B cell (primary cell): ENCODE measurements around the gene TOLLIP. TPM values are rescaled to one million over a fixed set of nuclear protein-coding genes. Genes with fewer than 3 reads are reported as not detected.

ENCODE experiments used
- ATAC-seq: fragments of 200-7000 bp; cut with Tn5 transposase; one replicate; pipeline ENCODE4 v1.10.0; 2021; ENCODE audit warnings: low read depth, mild to moderate bottlenecking, moderate number of reproducible peaks, moderate library complexity
- CTCF ChIA-PET: fragments of 350-600 bp; sonication (Branson Sonifier 250); formaldehyde crosslinking; loops from one replicate; lab custom pipeline; 2021; ENCODE audit warnings: antibody characterized with exemption, inconsistent platforms; lab: Charles Lee
- POLR2A ChIA-PET: fragments of 350-600 bp; sonication (Branson Sonifier 250); formaldehyde crosslinking; loops from one replicate; lab custom pipeline; 2021; ENCODE audit warnings: antibody characterized with exemption; lab: Charles Lee
- DNase-seq: peaks from one replicate; pipeline ENCODE4 v3.0.0; 2013
- H2AFZ ChIP-seq: 2 replicates; pipeline ENCODE4 v1.6.1; 2012; ENCODE audit warnings: mild to moderate bottlenecking, low read depth, low read length; ENCODE audit not compliant: insufficient read depth, poor library complexity, severe bottlenecking
- H3K27ac ChIP-seq, 2 donors: 1 replicate in 1 of 2; 2 replicates in 1 of 2; pipeline ENCODE4 v1.5.1; 2012 to 2013; ENCODE audit warnings: low read length in 2 of 2, mild to moderate bottlenecking in 2 of 2, moderate library complexity in 1 of 2
- H3K27me3 ChIP-seq, 4 experiments: fragments of 200-600 bp in 1 of 4; sonication (generic) in 1 of 4; replicated peaks in 1 of 4; 1 replicate in 2 of 4; 2 replicates in 2 of 4; pipeline versions ENCODE4 v1.6.1 to v1.7.0; 2013 to 2016; ENCODE audit warnings: low read length in 3 of 4, mild to moderate bottlenecking in 2 of 4, mixed read lengths in 1 of 4, moderate library complexity in 1 of 4; ENCODE audit not compliant: insufficient read depth in 4 of 4, control insufficient read depth in 3 of 4; ENCODE audit errors: control extremely low read depth in 1 of 4
- H3K36me3 ChIP-seq, 2 experiments: replicated peaks in 1 of 2; 1 replicate in 1 of 2; 2 replicates in 1 of 2; pipeline versions ENCODE4 v1.6.1 to v1.7.1; 2013; ENCODE audit warnings: low read length in 1 of 2; ENCODE audit not compliant: insufficient read depth in 2 of 2, control insufficient read depth in 1 of 2; ENCODE audit errors: control extremely low read depth in 1 of 2, extremely low read depth in 1 of 2
- H3K4me1 ChIP-seq, 2 donors: fragments of 200-600 bp in 1 of 2; sonication (generic) in 1 of 2; 1 replicate in 1 of 2; 2 replicates in 1 of 2; pipeline versions ENCODE4 v1.5.1 to v1.6.1; 2013 to 2017; ENCODE audit warnings: low read length in 2 of 2; ENCODE audit not compliant: control insufficient read depth in 2 of 2, insufficient read depth in 2 of 2
- H3K4me2 ChIP-seq: replicated peaks from 2 replicates; pipeline ENCODE3; 2012; ENCODE audit warnings: mild to moderate bottlenecking, low read depth, low read length; ENCODE audit not compliant: poor library complexity, severe bottlenecking
- H3K4me3 ChIP-seq, 5 experiments: fragments of 200-600 bp in 1 of 5; sonication (generic) in 1 of 5; 1 replicate in 3 of 5; 2 replicates in 2 of 5; pipeline versions ENCODE4 v1.5.1 to v1.7.0; 2011 to 2016; ENCODE audit warnings: low read length in 4 of 5, mild to moderate bottlenecking in 4 of 5, low read depth in 2 of 5, control low read depth in 1 of 5, moderate library complexity in 1 of 5; ENCODE audit not compliant: insufficient read depth in 1 of 5; ENCODE audit errors: control extremely low read depth in 1 of 5, extremely low read depth in 1 of 5
- H3K79me2 ChIP-seq: fragments of 200-600 bp; sonication (generic); one replicate; pipeline ENCODE4 v1.6.0; 2016; ENCODE audit warnings: low read length; ENCODE audit not compliant: control insufficient read depth, insufficient read depth
- H3K9ac ChIP-seq: fragments of 200-600 bp; sonication (generic); 2 replicates; pipeline ENCODE4 v1.6.1; 2017; ENCODE audit warnings: mild to moderate bottlenecking, low read length, moderate library complexity
- H3K9me3 ChIP-seq, 3 donors: one replicate each; pipeline versions ENCODE4 v1.6.1 to v1.7.1; 2013; ENCODE audit warnings: low read length in 2 of 3; ENCODE audit not compliant: control insufficient read depth in 2 of 3, insufficient read depth in 1 of 3; ENCODE audit errors: control extremely low read depth in 1 of 3
- H4K20me1 ChIP-seq: 2 replicates; pipeline ENCODE4 v1.6.0; 2012; ENCODE audit warnings: mild to moderate bottlenecking, low read length; ENCODE audit not compliant: insufficient read depth, control insufficient read depth, poor library complexity, severe bottlenecking
- H3K27ac Mint-ChIP-seq: one replicate; pipeline ENCODE4 v1.8.0; 2021; ENCODE audit warnings: mixed read lengths
- H3K27me3 Mint-ChIP-seq: one replicate; pipeline ENCODE4 v1.8.0; 2021; ENCODE audit warnings: mixed read lengths
- H3K4me1 Mint-ChIP-seq: one replicate; pipeline ENCODE4 v1.8.0; 2021; ENCODE audit warnings: mixed read lengths
- H3K4me3 Mint-ChIP-seq: one replicate; pipeline ENCODE4 v1.8.0; 2021; ENCODE audit warnings: mixed read lengths
- H3K9me3 Mint-ChIP-seq: one replicate; pipeline ENCODE4 v1.8.0; 2022; ENCODE audit warnings: mixed read lengths; ENCODE audit not compliant: insufficient read depth
- EZH2 ChIP-seq: IDR thresholded peaks from 2 replicates; pipeline ENCODE4 v1.6.1; 2012; ENCODE audit warnings: borderline replicate concordance, low read depth, mild to moderate bottlenecking, moderate library complexity, low read length; ENCODE audit not compliant: insufficient read depth, poor library complexity, severe bottlenecking
- whole genome bisulfite sequencing: methylation state at CpG from one replicate; pipeline ENCODE4 v1.1.5; 2013; ENCODE audit warnings: missing lambda C conversion rate; ENCODE audit not compliant: insufficient coverage; 5-methylcytosine and 5-hydroxymethylcytosine counted together
- intact Hi-C: fragments of 100-400 bp; cut with micrococcal nuclease; formaldehyde crosslinking; loops from one replicate; pipeline ENCODE4 v1.10.0; 2022
- polyA plus RNA-seq: library from polyadenylated mRNA; depleted of rRNA; stranded (reverse); fragments of >200 nt; gene quantifications from 2 replicates; pipeline ENCODE4 v1.2.3, GENCODE V29; 2012
- total RNA-seq, 2 donors: library from RNA; stranded (reverse); fragments of 120-200 nt in 1 of 2; gene quantifications; 1 replicate in 1 of 2; 2 replicates in 1 of 2; pipeline versions ENCODE4 v1.2.3 to v1.2.4, GENCODE V29; 2013 to 2022
- TF ChIP-seq, protein P1 (sequence below): fragments of 200-600 bp; IDR thresholded peaks from one replicate; pipeline ENCODE4 v1.8.0; 2022; ENCODE audit warnings: antibody characterized with exemption, mild to moderate bottlenecking

The TOLLIP gene
- total and polyA plus RNA-seq, 2 donors (not counting 1 experiment from before 2014, with no cell fraction given), result 34.7 to 52.5 TPM

DNA sequence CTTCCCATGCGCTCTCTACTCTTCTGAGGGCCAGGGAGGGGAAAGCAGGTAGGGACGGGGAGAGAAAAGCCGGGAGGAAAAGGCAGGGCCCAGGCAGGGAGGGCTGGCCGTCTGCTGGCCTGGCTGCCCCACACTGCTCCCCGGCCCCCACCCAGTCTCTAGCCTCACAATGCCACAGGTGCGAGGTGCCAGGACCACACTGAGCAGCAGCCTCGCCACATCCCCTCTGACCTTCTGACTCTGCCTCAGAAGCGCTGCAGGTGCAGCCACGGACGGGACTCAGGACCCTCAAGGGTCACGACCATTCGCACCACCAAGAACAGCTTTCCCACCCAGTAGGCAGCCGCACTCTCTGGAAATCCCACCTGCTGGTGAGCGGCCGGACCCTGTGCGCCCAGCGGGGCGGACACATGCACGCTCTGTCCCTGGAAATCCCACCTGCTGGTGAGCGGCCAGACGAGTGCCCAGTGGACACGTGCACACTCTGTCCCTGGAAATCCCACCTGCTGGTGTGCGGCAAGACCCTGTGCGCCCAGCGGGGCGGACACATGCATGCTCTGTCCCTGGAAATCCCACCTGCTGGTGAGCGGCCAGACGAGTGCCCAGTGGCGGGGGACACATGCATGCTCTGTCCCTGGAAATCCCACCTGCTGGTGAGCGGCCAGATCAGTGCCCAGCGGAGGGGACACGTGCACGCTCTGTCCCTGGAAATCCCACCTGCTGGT, 20.1 kb downstream of the TOLLIP start:
- H3K27me3 Mint-ChIP-seq, result no peaks in the 10 kb centered on the region
- no peaks in the 10 kb centered on the region for H3K9me3 ChIP-seq
- peaks cover 61% of the 10 kb centered on the region for H4K20me1 ChIP-seq
- H3K27ac Mint-ChIP-seq, result no peak overlapping the region
- no peak overlapping the region for H3K27ac ChIP-seq
- H2AFZ ChIP-seq, result no peak overlapping the region
- ATAC-seq (no peak), DNase-seq (no peak)
- POLR2A ChIA-PET, result no interaction called here
- H3K36me3 ChIP-seq, result peaks cover 0 to 65% of the 10 kb centered on the region in 2 experiments
- H3K4me1 ChIP-seq, result no peaks in the 10 kb centered on the region
- CTCF ChIA-PET, result no interaction called here
- no peaks in the 10 kb centered on the region for H3K27me3 ChIP-seq
- H3K9ac ChIP-seq, result no peak overlapping the region
- H3K4me2 ChIP-seq, result no peak overlapping the region
- no peak overlapping the region for H3K4me3 ChIP-seq
- intact Hi-C loops, result no loop called here
- TF ChIP-seq EZH2, result no peak
- TF ChIP-seq, protein P1, sequence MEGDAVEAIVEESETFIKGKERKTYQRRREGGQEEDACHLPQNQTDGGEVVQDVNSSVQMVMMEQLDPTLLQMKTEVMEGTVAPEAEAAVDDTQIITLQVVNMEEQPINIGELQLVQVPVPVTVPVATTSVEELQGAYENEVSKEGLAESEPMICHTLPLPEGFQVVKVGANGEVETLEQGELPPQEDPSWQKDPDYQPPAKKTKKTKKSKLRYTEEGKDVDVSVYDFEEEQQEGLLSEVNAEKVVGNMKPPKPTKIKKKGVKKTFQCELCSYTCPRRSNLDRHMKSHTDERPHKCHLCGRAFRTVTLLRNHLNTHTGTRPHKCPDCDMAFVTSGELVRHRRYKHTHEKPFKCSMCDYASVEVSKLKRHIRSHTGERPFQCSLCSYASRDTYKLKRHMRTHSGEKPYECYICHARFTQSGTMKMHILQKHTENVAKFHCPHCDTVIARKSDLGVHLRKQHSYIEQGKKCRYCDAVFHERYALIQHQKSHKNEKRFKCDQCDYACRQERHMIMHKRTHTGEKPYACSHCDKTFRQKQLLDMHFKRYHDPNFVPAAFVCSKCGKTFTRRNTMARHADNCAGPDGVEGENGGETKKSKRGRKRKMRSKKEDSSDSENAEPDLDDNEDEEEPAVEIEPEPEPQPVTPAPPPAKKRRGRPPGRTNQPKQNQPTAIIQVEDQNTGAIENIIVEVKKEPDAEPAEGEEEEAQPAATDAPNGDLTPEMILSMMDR, result no peak
- H3K79me2 ChIP-seq, result peaks cover 50% of the 10 kb centered on the region
- WGBS, result 97% methylated on average over 33 of the region's 33 CpGs
- no peaks in the 10 kb centered on the region for H3K4me1 Mint-ChIP-seq
- no peaks in the 10 kb centered on the region for H3K9me3 Mint-ChIP-seq
- H3K4me3 Mint-ChIP-seq, result no peak overlapping the region

DNA sequence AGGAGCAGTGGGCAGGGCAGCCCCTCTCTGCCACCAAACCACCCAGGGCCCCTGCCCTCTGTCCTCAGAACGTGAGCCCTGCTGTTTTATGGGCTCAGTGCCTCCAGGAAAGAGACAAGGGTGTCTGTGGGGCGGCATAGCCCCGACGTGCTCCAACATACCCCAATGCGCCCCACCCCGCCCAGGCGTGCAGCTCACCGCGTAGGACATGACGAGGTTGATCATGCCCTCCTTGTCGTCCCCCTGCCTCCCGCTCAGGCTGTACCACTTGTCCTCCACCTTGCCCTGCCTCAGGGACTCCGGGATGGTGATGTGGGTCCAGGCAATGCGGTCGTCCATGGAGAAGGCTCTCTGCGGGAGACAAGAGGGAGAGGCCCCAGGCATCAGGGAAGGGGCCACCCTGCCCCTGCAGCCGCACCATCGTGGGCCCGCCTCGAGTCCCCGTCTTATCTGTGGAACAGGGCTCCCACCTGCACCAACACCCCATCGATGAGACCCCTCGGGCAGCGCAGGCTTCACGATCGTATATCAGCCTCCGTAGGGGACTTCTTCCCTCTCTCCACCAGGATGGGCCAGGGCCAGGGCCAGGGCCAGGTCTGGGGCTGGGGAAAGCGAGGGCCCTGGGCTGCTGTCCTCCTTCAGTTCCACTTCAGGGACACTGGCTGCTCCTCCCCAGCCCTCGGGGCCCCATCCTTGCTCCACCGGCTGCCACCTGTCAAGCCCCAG, 20.8 kb downstream of the TOLLIP start:
- Mint-ChIP-seq H3K27me3 (no peaks in the 10 kb centered on the region), H3K4me3 (no peak overlapping the region), H3K9me3 (no peaks in the 10 kb centered on the region), H3K27ac (no peak overlapping the region), H3K4me1 (no peaks in the 10 kb centered on the region)
- no peak overlapping the region for H3K9ac ChIP-seq
- ChIA-PET POLR2A (no interaction called here), CTCF (no interaction called here)
- no peaks in the 10 kb centered on the region for H3K9me3 ChIP-seq
- no peak overlapping the region for H3K4me2 ChIP-seq
- H3K36me3 ChIP-seq, result peaks cover 0 to 65% of the 10 kb centered on the region in 2 experiments
- WGBS, result 94% methylated on average over 30 of the region's 30 CpGs
- DNase-seq, result no peak
- H4K20me1 ChIP-seq, result peaks cover 57% of the 10 kb centered on the region
- TF ChIP-seq, protein P1, result no peak
- TF ChIP-seq EZH2, result no peak
- no peaks in the 10 kb centered on the region for H3K27me3 ChIP-seq
- no peak for ATAC-seq
- intact Hi-C loops, result no loop called here
- H2AFZ ChIP-seq, result no peak overlapping the region
- no peaks in the 10 kb centered on the region for H3K4me1 ChIP-seq
- peaks cover 47% of the 10 kb centered on the region for H3K79me2 ChIP-seq
- H3K4me3 ChIP-seq, result no peak overlapping the region
- no peak overlapping the region for H3K27ac ChIP-seq
